ENCODE data around the gene DNAH2. TPM values are rescaled to one million over a fixed set of nuclear protein-coding genes. Genes with fewer than 3 reads are reported as not detected.

The DNAH2 gene
- total and polyA plus RNA-seq, 8 donors = under 0.01 to 8.0 (median 0.24) TPM; not detected in 2

DNA sequence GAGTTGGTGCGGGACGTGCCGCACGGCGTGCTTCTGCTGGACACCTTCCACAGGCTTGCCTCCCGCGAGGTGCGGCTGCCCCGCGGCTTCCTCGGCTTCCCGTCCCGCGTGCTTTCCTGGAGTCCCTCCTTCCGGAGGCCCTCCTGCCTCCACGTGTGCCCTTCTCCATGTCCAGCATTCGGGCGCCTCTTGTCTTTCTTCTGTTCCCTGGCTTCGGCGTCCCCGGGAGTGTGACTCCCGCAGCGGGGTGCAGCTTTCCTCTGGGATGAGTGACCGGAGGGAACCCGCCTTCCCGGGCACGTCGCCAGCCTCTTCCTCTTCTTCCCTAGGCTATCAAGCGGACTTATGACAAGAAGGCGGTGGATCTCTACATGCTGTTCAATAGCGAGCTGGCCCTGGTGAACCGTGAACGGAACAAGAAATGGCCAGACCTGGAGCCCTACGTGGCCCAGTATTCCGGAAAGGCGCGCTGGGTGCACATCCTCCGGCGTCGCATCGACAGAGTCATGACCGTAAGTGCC, 23.0 kb downstream of the DNAH2 start:
- WGBS, 5 donors = 64 to 81% (median 73%) methylated on average over 38 to 42 of the region's 42 CpGs
- Histone ChIP-seq H3K4me1 (peaks cover 0 to 21% (median 7%) of the 10 kb centered on the region in 4 donors), H3K4me3 (no peak overlapping the region), H3K27me3 (peaks cover 0 to 75% (median 6%) of the 10 kb centered on the region in 3 donors), H3K27ac (no peak overlapping the region), H3K36me3 (no peaks in the 10 kb centered on the region), H3K9me3 (no peaks in the 10 kb centered on the region)
- DNase-seq = no peak
- intact Hi-C loops (cut with DNase I; ENCODE audit: low total_unique reads) = loop anchor here (10.0 kb wide), 1 partner anchor 114 kb away; the partner anchor contains the start of genes CYB5D1, NAA38 and TMEM88
- TF ChIP-seq EP300 (IDR thresholded peaks at IDR 0.05) (no peak), CTCF (IDR thresholded peaks at IDR 0.05) (no peak), POLR2A (IDR thresholded peaks at IDR 0.05) (no peak), POLR2AphosphoS5 (IDR thresholded peaks at IDR 0.05) (no peak)

DNA sequence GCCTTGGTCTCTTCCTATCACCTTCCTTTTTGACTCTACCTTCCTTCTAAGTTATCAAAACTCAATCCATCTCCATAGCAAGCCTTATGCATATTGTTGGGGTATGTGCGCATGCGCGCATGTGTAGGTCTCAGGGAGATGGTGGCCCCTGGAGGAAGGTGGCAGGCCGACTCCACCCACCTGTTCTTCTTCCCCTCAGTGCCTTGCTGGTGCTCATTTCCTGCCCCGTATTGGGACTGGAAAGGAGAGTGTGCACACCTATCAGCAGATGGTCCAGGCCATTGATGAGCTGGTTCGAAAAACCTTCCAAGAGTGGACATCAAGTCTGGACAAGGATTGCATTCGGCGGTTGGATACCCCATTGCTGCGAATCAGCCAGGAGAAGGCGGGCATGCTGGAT, 25.2 kb downstream of the DNAH2 start:
- TF ChIP-seq CTCF (IDR thresholded peaks at IDR 0.05) = no peak
- no peak for TF ChIP-seq POLR2A (IDR thresholded peaks at IDR 0.05)
- TF ChIP-seq EP300 (IDR thresholded peaks at IDR 0.05) = no peak
- TF ChIP-seq POLR2AphosphoS5 (IDR thresholded peaks at IDR 0.05) = no peak
- Histone ChIP-seq H3K4me1 (peaks cover 0 to 24% (median 9%) of the 10 kb centered on the region in 4 donors), H3K27ac (no peak overlapping the region), H3K4me3 (no peak overlapping the region), H3K27me3 (peaks cover 0 to 54% (median 6%) of the 10 kb centered on the region in 3 donors), H3K36me3 (no peaks in the 10 kb centered on the region), H3K9me3 (no peaks in the 10 kb centered on the region)
- WGBS, 5 donors = 70 to 81% (median 73%) methylated on average over 10 of the region's 10 CpGs
- intact Hi-C loops (cut with DNase I; ENCODE audit: low total_unique reads) = loop anchor here (10.0 kb wide), 1 partner anchor 112 kb away; the partner anchor contains the start of genes CYB5D1, NAA38 and TMEM88
- no peak for DNase-seq

GRCh38 chr17:7744416-7744815, 26.9 kb downstream of the DNAH2 start:
- intact Hi-C loops (cut with DNase I; ENCODE audit: low total_unique reads) = loop anchor here (10.0 kb wide), 1 partner anchor 110 kb away; the partner anchor contains the start of genes CYB5D1, NAA38 and TMEM88
- WGBS, 5 donors = 31 to 53% (median 39%) methylated on average over 8 of the region's 8 CpGs
- Histone ChIP-seq H3K4me3 (no peak overlapping the region), H3K27ac (peak overlapping the region in 1 of 5 donors; percentile 6), H3K36me3 (no peaks in the 10 kb centered on the region), H3K4me1 (peaks cover 3 to 24% (median 12%) of the 10 kb centered on the region in 4 donors), H3K27me3 (peaks cover 0 to 44% (median 6%) of the 10 kb centered on the region in 3 donors), H3K9me3 (no peaks in the 10 kb centered on the region)
- peak in 1 of 3 donors; percentile 39 for TF ChIP-seq POLR2AphosphoS5 (IDR thresholded peaks at IDR 0.05)
- no peak for TF ChIP-seq EP300 (IDR thresholded peaks at IDR 0.05)
- DNase-seq = peak in 1 of 2 donors; percentile 65

GRCh38 chr17:7745748-7746470, 28.4 kb downstream of the DNAH2 start:
- intact Hi-C loops (cut with DNase I; ENCODE audit: low total_unique reads) = loop anchor here (10.0 kb wide), 1 partner anchor 109 kb away; the partner anchor contains the start of genes CYB5D1, NAA38 and TMEM88
- no peak overlapping the region for H3K27ac ChIP-seq
- H3K4me3 ChIP-seq = no peak overlapping the region
- DNase-seq = peak in 1 of 2 donors; percentile 44
- no peaks in the 10 kb centered on the region for H3K36me3 ChIP-seq
- peaks cover 0 to 30% (median 0%) of the 10 kb centered on the region in 3 donors for H3K27me3 ChIP-seq
- peaks cover 3 to 24% (median 12%) of the 10 kb centered on the region in 4 donors for H3K4me1 ChIP-seq
- WGBS, 5 donors = 62 to 76% (median 74%) methylated on average over 7 of the region's 7 CpGs
- no peak for TF ChIP-seq EP300 (IDR thresholded peaks at IDR 0.05)
- no peaks in the 10 kb centered on the region for H3K9me3 ChIP-seq

- Histone ChIP-seq H3K27ac (no peak overlapping the region), H3K27me3 (peaks cover 0 to 14% (median 0%) of the 10 kb centered on the region in 3 donors), H3K36me3 (no peaks in the 10 kb centered on the region), H3K4me1 (peaks cover 3 to 24% (median 12%) of the 10 kb centered on the region in 4 donors), H3K9me3 (no peaks in the 10 kb centered on the region), H3K4me3 (no peak overlapping the region)
- WGBS, 5 donors = 22 to 43% (median 31%) methylated on average over 4 of the region's 4 CpGs
- peak in 1 of 2 donors; percentile 26 for DNase-seq
- TF ChIP-seq EP300 (IDR thresholded peaks at IDR 0.05) (no peak), POLR2A (IDR thresholded peaks at IDR 0.05) (no peak), CTCF (IDR thresholded peaks at IDR 0.05) (no peak), POLR2AphosphoS5 (IDR thresholded peaks at IDR 0.05) (no peak)
- intact Hi-C loops (cut with DNase I; ENCODE audit: low total_unique reads) = loop anchor here (10.0 kb wide), 1 partner anchor 107 kb away; the partner anchor contains the start of genes CYB5D1, NAA38 and TMEM88
Measured at GRCh38 chr17:7747635-7748071, 30.1 kb downstream of the DNAH2 start.
